ENCODE results near the gene TUFT1. TPM values are rescaled to one million over a fixed set of nuclear protein-coding genes. Genes with fewer than 3 reads are reported as not detected.

TUFT1 gene
- total and polyA plus RNA-seq, 2 of the 13 experiments (the other 11 are each of a cell fraction or from before 2014, with no cell fraction given), result 6.4 to 7.3 TPM

GRCh38 chr1:151540021-151540981 lies at the start of gene TUFT1 (continued):
- peak; percentile 87 for TF ChIP-seq SAP130 (CRISPR knock-in tag; IDR thresholded peaks at IDR 0.05; ENCODE audit: low read depth)
- 0 out of 2 replicates have a peak, but pooled peaks have one; percentile 20 for TF ChIP-seq FLYWCH1 (CRISPR knock-in tag; IDR thresholded peaks at IDR 0.05)
- TF ChIP-seq ZNF44 (CRISPR knock-in tag; IDR thresholded peaks at IDR 0.05), result no peak; the same call in 1 of the 2 replicates
- TF ChIP-seq SOX6 (IDR thresholded peaks at IDR 0.05), result no peak
- peak; percentile 53; the same call in 1 of the 2 replicates for TF ChIP-seq SOX6 (CRISPR knock-in tag; IDR thresholded peaks at IDR 0.05)
- TF ChIP-seq GMEB1 (CRISPR knock-in tag; IDR thresholded peaks at IDR 0.05; ENCODE audit: borderline replicate concordance), result peak; percentile 52; the same call in 1 of the 2 replicates
- peak; percentile 68; the same call in 1 of the 2 replicates for TF ChIP-seq HOXA5 (CRISPR knock-in tag; IDR thresholded peaks at IDR 0.05)
- TF ChIP-seq RARA (CRISPR knock-in tag; IDR thresholded peaks at IDR 0.05), result peak; percentile 19; the same call in 1 of the 2 replicates
- peak; percentile 93; the same call in 1 of the 2 replicates for TF ChIP-seq MZF1 (CRISPR knock-in tag; IDR thresholded peaks at IDR 0.05; ENCODE audit: borderline replicate concordance)
- TF ChIP-seq ZFP90 (CRISPR knock-in tag; IDR thresholded peaks at IDR 0.05; ENCODE audit: borderline replicate concordance), result peak; percentile 64; the same call in 1 of the 2 replicates
- peak; percentile 79; the same call in 1 of the 2 replicates for TF ChIP-seq SMYD3 (CRISPR knock-in tag; IDR thresholded peaks at IDR 0.05)
- TF ChIP-seq ZNF337 (CRISPR knock-in tag; IDR thresholded peaks at IDR 0.05; ENCODE audit: borderline replicate concordance, low read depth), result peak; percentile 80; the same call in 1 of the 2 replicates
- TF ChIP-seq, protein P1, sequence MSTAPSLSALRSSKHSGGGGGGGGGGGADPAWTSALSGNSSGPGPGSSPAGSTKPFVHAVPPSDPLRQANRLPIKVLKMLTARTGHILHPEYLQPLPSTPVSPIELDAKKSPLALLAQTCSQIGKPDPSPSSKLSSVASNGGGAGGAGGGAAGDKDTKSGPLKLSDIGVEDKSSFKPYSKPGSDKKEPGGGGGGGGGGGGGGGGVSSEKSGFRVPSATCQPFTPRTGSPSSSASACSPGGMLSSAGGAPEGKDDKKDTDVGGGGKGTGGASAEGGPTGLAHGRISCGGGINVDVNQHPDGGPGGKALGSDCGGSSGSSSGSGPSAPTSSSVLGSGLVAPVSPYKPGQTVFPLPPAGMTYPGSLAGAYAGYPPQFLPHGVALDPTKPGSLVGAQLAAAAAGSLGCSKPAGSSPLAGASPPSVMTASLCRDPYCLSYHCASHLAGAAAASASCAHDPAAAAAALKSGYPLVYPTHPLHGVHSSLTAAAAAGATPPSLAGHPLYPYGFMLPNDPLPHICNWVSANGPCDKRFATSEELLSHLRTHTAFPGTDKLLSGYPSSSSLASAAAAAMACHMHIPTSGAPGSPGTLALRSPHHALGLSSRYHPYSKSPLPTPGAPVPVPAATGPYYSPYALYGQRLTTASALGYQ (CRISPR knock-in tag; IDR thresholded peaks at IDR 0.05), result peak; percentile 73; the same call in 1 of the 2 replicates
- no peak for TF ChIP-seq ZFP36 (IDR thresholded peaks at IDR 0.05; ENCODE audit: borderline replicate concordance, low read depth, low read length, partially characterized antibody)
- TF ChIP-seq TFDP1 (CRISPR knock-in tag; IDR thresholded peaks at IDR 0.05; ENCODE audit: borderline replicate concordance), result peak; percentile 56; the same call in 1 of the 2 replicates
- TF ChIP-seq ZFP37 (CRISPR knock-in tag; IDR thresholded peaks at IDR 0.05; ENCODE audit: borderline replicate concordance), result no peak
- TF ChIP-seq CSRNP1 (CRISPR knock-in tag; IDR thresholded peaks at IDR 0.05), result peak; percentile 90
- 0 out of 2 replicates have a peak, but pooled peaks have one; percentile 27 for TF ChIP-seq DNMT3B (CRISPR knock-in tag; conservative IDR thresholded peaks at IDR 0.05)
- TF ChIP-seq, protein P2, sequence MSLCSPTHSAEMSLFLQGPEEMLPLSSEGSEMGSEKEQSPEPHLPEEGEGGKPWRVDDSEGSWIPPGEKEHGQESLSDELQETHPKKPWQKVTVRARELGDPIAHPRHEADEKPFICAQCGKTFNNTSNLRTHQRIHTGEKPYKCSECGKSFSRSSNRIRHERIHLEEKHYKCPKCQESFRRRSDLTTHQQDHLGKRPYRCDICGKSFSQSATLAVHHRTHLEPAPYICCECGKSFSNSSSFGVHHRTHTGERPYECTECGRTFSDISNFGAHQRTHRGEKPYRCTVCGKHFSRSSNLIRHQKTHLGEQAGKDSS (CRISPR knock-in tag; IDR thresholded peaks at IDR 0.05; ENCODE audit: borderline replicate concordance, low read depth), result no peak
